HG02759 (cell line): Measurements from ENCODE around the gene E2F1.

Source experiments
- ATAC-seq: cut with Tn5 transposase; IDR thresholded peaks from one replicate; pipeline ENCODE4 v1.9.1; 2021; ENCODE audit warnings: mild to moderate bottlenecking, moderate library complexity; ENCODE audit not compliant: unreplicated experiment

E2F1 gene, protein sequence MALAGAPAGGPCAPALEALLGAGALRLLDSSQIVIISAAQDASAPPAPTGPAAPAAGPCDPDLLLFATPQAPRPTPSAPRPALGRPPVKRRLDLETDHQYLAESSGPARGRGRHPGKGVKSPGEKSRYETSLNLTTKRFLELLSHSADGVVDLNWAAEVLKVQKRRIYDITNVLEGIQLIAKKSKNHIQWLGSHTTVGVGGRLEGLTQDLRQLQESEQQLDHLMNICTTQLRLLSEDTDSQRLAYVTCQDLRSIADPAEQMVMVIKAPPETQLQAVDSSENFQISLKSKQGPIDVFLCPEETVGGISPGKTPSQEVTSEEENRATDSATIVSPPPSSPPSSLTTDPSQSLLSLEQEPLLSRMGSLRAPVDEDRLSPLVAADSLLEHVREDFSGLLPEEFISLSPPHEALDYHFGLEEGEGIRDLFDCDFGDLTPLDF

DNA sequence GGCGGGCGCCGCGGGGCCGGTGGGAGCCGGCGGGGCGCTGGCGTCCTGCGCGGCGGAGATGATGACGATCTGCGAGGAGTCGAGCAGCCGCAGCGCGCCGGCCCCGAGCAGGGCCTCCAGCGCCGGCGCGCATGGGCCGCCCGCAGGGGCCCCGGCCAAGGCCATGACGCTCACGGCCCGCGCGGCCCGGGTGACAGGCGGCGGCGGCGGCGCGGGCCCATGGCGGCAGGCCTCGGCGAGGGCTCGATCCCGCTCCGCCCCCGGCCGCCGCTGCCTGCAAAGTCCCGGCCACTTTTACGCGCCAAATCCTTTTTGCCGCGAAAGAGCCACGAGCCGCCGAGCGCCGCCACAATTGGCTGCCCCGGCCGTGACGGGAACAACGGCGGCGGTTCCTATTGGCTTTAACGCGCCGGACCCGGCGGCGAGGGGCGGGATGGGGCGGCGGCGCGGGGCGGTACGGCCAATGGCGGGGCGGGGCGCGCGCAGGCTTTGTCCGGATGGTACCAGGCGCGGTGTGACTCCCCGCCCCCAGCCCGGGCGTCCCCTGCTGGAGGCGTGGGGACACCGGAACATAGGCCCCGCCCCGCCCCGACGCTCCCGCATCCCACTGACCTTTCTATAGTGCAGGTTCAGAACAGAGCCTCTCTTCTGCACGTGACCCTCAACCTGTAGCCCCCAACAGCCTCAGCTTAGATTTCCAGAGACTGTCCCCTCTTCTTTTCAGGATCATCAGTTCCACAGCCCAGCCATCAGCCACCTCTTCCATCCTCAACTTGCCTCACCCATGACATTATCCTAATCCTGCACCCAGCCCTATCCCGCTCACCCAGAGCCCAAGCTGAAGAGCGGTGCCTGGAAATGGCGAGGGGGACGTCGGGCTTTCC is at the start of gene E2F1:
Gene E2F1, minus strand, starts transcription at position 286 of the 884 bp plus-strand sequence. Its CDS starts 121 bp downstream, at position 165.
- peak; percentile 84 for ATAC-seq

DNA sequence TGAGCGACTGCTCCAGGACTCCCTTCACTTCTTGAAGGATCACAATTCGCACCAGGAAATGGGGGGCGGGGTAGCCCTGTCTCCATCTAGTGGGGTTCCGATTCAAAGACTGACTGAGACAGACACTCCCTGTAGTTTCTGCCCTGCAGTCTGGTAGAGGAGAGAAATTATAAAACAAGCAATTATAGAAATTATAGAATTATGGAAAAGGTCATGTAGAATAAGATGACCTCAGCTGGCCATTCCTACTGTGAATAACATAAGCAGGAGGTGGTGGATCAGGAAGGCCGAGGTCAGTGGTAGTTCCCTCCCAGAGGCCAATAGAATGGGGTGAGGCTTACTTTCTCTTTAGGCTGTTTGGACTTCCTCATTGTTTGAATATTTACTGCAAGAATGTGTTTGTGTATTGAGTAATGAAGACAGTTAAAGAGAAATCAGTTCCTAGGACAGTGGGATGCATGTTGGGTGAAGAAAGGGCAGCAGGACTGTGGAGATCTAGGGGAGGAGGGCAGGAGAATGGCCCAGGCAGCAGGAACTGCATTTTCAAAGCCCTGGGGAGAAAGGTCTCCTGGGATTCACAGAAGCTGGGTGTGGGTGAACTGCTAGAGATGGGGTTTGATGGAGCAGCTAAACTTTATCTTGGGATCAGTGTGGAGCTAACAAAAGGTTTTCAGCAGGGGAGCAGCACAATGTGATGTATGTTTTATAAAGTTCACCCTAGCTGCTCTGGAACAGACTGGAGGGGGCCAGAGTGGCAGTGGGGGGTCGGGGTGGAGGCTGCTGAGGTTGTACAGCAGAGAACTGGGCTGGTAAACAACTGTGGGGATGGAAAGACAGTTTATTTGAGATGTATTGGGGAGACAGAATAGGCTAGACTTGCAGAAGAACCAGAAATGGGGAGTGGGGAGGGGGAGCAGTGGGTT is 47.7 kb upstream of the E2F1 start:
- ATAC-seq: no peak

DNA sequence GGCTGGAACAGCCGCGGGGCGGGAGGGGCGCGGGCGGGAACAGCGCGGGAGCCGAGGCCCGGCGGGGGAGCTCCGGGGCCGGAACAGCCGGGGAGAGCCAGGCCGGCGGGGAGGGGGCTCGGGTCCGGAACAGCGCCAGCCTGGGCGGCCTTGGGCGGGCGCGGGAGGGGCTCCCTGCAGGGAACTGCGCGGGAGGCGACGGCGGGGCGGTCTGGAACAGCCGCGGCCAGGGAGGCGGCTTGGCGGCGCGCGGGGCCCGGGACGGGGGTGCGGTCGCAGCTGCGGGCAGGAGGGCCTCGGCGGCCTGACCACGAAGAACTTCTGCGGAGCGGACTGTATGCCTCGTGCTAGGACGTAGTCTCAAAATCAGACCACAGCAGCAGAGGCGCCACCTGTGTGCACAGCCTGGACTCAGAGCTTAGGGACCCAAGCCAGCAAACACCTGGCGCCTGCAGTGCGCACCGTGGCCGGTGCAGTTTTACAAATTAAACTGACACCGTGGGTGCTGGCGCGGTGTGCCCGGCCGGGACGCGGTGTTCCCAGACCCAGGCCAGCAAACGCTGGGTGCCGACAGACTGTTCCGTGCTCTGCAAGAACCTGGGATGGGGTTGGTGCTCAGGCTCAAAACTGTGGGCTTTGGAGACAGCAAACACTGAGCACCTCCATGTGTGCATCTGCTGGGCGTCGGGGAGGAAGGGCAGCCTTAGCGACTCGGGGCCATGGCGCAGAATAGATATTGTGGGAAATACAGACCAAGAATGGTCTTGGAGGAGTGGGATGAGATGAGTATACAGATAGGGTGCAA is 46.2 kb upstream of the E2F1 start:
- peak; percentile 65 for ATAC-seq

DNA sequence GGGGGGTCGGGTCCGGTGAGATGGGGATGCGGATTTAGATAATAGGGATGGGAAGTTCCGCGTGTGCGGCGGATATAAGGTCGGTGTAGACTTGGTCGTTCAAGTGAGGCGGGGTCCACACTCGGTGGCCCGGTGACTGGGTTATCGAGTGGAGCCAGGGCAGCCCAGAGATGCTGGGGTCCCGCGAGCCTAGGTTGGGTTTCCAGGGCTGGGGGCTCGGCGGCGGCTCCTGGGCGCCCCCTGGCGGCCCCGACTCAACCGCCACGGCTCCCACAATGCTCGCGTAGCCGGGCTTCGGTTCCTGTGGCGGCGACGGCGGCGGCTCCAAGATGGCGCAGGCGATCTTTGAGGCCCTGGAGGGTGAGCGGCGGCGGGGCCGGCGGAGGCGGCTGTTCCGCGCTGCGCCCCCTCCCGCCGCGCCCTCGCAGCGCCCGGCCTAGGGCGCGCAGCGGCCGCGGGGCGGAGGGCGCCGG is 45.5 kb upstream of the E2F1 start, which contains the start of gene ZNF341:
Gene ZNF341, plus strand, starts transcription at position 304 of the 473 bp plus-strand sequence. Its CDS starts 26 bp downstream, at position 330.
- peak; percentile 86 for ATAC-seq

DNA sequence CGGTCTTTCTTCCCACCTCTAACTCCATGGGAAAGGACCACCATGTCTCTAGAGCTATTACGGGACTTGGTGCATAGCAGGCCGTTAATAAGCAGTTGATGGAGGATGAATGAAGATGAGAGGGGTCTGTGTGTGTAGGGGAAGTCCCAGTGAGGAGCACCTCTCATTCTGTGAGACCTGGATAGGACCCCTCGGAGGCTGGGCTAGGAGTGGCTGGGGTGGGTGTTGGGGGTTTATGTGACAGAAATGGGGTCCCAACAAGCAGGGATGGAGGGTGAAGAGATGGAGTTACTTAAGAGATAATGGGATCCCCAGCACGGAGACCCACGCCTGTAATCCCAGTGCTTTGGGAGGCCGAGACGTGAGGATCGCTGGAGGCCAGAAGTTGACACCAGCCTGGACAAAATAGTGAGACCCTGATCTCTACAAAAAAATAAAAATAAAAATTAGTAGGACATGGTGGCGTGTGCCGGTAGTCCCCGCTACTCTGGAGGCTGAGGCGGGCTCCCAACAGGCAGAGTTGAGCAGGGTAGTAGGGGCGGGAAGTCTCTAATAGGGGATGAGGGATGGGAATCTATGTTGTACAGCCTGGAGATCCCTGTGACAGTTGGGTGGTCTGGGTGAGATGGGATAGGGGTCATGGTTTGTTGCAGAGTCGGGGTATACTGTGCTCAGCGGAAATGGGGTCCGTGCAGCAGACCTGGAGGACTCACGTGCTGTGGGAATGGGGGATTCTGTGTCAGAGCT is 44.9 kb upstream of the E2F1 start:
- ATAC-seq: no peak

DNA sequence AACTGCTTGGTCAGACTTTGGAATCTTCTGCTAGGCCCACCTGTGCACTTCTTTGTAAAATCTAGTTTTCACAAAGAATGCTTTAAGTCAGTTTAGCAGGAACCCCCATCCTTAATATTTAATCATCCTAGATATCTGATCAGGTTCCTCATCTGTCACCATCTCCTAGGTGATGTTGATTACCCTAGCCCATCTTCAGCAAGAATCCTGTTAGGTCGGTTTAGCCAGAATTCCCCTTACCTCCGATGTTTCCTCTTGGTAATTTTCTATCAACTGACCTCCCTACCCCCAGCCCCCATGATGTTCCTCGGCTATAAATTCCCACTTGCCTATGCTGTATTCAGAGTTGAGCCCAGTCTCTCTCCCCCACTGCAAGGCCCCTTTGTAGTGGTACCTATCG is 42.9 kb upstream of the E2F1 start:
- no peak for ATAC-seq

DNA sequence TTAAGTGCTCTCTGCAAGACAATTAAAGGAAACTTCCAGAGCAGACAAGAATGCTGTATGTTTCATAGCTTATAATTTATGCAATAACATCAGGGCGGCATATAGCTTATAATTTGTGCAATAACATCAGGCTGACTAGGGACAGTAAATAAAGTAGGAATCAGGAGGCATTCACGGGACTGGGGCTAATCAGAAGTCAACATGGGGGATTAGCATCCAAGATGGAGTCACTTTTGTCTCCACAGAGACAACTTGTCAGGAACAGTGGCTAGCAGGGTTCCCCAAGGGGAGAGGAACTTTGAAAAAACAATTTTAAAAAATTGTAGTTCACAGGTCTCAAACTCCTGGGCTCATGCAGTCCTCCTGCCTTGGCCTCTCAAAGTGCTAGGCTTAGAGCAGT is 42.3 kb upstream of the E2F1 start:
- ATAC-seq: no peak

DNA sequence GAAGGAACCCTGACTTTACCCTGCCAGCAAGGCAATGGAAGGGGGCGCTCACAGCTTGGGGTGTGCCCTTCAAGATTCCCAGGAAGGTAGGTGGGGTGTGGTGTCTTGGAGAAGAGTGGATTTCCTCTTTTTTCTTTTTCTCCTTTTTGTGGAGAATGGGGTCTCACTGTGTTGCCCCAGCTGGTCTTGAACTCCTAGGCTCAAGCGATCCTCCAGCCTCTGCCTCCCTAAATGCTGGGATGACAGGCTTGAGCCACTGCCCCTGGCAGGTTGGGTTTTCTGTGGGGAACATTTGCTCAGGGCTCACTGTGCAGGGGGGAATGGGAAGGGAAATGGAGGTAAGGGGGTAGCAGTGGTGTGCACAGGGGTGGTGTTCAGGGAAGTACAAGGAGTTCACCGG is 41.6 kb upstream of the E2F1 start:
- no peak for ATAC-seq

DNA sequence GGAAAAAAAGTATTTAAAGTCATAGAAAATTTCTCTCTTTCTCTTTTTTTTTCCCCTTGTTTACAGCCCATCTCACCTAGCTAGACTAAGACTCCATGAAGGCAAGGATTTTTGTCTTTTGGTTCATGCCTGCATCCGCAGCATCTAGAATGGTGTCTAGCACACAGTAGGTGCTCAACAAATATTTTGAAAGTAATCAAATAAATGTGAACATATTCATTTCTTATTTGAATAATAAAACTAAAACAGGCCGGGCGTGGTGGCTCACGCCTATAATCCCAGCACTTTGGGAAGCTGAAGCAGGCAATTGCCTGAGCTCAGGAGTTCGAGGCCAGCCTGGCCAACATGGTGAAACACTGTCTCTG is 40.9 kb upstream of the E2F1 start:
- ATAC-seq: no peak

DNA sequence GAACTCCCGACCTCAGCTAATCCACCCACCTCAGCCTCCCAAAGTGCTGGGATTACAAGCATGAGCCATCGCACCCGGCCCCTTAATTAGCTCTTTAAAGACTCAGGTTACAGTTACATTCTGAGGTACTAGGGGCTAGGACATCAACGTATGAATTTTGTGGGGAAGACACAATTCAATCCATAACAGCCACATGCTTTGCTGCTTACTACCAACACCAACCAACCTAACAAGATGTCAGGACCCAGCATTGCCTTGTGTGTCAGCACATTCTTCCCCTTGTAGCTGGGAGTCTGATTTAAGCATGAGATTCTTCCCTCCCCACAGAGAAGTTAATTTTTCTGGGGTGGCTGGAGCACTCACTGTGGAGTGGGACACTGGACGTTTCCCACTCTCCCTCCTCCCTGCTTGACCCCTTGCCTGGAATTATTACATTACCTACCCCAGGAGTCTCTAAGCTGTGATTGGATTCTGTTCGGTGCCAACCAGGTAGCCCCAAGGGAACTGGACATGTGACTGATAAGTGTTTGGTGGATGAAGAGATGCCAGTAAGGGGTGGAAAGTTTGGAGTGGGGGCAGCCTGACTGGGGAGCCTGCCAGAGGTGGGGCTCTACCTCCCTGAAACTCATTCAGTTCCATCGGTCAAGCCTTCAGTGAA is 39.6 kb upstream of the E2F1 start:
- ATAC-seq: no peak

DNA sequence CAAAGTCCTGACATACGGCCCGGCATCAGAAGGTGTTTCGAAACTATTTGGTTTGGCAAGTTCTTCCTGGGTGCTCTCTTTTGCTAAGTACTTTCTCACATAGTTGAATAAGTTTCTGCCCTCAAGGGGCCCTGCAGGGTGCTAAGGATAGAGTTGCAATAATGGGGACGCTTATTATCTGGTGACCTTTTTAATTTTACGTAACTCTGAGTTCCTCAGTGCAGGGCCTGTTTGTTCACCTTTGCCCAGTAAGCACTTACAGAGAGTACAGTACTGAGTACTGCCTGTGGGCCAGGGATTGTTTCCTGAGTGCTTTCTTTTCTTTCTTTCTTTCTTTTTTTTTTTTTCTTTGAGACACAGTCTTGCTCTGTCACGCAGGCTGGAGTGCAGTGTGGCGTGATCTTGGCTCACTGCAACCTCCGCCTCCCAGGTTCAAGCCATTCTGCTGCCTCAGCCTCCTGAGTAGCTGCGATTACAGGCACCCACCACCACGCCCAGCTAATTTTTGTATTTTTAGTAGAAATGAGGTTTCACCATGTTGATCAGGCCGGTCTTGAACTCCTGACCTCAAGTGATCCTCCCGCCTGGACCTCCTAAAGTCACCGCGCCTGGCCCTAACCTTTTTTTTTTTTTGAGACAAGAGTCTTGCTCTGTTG is 38.4 kb upstream of the E2F1 start:
- ATAC-seq: no peak

DNA sequence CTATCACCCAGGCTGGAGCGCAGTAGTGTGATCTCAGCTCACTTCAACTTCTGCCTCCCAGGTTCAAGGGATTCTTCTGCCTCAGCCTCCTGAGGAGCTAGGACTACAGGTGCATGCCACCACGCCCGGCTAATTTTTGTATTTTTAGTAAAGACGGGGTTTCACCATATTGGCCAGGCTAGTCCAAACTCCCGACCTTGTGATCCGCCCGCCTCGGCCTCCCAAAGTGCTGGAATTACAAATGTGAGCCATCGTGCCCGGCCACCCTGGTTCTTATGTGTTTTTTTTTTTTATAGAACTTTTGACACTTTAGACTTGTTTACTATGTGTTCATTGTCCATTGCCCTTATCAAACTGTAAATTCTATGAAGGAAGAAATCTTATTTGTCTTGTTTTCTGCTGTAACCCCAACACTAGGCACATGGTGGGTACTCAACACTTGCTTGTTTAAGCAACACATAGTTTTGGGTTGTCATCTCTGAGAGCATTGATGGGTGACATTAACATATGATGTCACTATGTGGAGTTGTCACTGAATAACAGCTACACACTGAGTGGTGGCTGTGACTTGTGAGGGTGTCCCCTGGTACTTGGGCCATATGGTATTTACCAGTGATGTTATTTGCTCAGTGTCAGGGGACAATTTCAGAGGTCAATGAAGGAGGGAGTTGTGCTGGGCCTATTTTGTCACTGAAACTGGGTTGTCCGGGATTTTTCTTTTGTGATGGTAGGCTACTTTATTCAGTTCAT is 35.4 kb upstream of the E2F1 start:
- ATAC-seq: no peak

DNA sequence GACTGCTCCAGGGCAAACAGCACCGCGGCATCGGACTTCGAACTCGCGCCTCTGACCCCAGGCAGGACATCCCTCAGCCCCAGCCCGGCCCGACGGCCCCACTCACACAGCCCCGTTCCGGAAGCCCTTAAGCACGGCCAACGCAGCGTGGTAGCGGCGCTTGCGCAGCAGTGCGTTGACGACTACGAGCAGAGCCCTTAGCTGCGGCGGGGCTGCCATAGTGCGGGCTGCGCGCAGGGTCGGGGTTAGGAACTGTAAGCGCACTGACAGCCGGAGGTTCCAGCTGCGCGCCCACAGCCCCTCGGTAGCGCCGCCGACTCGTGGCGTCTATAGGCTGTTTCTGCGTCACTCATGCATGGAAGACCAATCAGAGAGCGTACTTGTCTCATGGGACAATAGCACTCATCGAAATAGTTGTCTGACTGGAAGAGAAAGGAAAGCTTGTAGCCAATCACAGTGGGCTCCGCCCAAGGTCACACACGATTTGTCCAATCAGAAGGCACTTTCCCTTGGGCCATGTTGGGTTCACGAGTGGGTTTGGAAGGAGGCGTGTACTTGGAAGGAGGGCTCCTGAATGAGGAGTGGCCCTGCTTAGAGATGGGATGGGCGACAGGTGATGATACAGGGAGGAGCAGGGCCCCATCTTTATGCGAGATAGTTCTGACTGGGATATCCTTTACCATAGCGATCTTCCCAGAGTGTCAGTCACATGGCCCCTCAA is 34.0 kb upstream of the E2F1 start, which contains the start of gene PXMP4:
Gene PXMP4, minus strand, starts transcription at position 322 of the 721 bp plus-strand sequence. Its CDS starts 103 bp downstream, at position 219.
- ATAC-seq: peak; percentile 94

DNA sequence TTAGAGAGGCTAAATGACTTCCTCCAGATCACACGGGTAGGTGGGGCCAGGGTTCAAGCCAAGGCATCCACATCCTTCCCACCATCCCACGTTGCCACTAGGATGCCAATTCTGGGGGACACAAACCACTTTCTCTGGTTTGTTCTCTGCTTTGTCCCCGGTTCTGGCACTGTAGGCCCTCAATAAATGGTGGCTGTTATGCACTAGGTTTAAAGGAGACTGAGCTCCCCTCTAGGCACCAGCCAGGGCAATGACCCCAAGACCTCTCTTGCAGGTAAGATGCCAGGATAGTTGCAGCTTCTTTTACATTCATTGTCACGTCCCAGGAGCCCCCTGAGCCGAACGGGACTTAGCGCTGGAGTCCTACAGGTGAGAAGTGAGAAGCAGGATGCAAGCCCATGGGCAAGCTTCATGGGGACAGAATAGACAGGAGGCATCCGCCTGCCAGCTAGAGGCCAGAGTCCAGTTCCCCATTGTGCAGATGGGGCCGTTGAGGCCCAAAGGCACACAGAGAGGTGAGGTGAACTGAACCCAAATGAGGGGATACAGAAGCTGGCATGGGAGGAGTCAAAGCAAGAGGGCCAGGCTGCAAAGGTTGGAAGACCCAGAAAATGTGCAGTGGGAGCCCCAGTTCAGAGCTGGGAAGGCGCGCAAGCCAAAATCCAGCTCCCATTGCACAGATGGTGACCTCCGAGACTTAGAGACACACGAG is 33.2 kb upstream of the E2F1 start:
- no peak for ATAC-seq

DNA sequence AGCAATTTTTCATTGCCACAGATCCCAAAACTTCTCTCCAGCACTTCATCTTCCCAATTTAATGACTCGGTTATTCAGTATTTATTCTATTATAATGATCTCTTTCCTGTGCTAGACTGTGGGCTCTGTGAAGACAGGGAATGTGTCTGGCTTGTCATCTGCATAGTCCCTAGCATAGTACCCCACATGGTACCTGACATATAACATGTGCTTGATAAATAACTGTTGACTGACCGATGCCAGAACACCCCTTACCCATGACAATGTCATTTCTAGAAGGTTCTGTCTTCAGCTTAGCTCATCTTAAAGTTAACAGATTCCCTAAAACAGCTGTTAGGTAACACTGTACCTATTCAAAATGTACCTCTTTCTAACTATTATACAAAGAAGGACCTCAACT is 30.3 kb upstream of the E2F1 start:
- ATAC-seq: no peak

DNA sequence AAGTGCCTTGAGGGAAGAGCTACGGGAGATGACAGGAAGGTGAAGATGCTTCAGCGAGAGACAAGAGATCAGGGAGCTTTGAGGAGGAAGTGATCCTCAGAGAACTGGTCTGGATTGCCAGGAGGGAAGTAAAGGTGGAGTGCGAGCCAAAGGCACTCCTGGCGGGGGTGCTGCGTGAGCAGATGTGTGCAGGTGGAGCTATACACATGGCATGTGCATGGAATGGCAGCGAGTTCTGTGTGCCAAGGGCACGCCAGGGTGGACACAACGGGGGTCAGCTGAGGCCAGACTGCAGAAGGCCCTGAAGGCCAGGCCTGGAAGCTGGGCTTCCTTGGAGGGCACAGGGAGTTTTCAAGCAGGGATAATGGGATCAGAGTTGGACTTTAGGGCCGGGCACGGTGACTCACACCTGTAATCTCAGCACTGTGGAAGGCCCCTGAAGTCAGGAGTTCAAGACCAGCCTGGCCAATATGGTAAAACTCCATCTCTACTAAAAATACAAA is 27.7 kb upstream of the E2F1 start:
- no peak for ATAC-seq
